Stimulated activated CD4-positive, alpha-beta T cell treated with anti-CD3 and anti-CD28 coated beads, Interleukin-15, amount 100 ng/mL, for 48 hours (primary cell): ENCODE data around the gene SLC30A3.
"Not testable (repeated sequence)": the region's sequence is repeated elsewhere in the genome, so short reads cannot be mapped to it uniquely, and the experiment has no call there.

Experiments
- DNase-seq, 2 donors: peaks; one replicate each; pipeline ENCODE4 v3.0.0-alpha.2; 2020; ENCODE audit warnings: low read depth in 2 of 2

The SLC30A3 gene

GRCh38 chr2:27285481-27285880 is 22.6 kb upstream of the SLC30A3 start:
- no peak for DNase-seq

DNA sequence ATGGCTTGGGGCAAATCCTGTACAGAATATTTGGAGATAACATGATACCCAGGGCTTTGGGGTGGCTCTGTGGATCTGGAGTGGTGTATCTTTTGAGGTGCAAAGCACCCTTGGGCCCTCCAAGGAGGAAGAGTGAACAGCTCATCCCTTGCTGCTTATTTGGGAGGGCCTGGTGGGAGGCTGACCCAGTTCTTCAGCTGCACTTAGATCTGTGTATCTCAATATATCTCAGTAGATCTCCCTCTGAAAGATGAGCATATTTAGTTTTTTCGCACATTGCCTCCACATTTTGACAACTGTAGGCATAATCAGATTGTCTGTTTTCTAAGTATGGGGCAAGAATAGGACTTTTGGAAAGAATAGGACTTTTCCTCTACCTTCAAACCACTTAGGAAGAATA is 22.1 kb upstream of the SLC30A3 start:
- DNase-seq: no peak

GRCh38 chr2:27282892-27283291 is 20.0 kb upstream of the SLC30A3 start:
- DNase-seq: no peak

DNA sequence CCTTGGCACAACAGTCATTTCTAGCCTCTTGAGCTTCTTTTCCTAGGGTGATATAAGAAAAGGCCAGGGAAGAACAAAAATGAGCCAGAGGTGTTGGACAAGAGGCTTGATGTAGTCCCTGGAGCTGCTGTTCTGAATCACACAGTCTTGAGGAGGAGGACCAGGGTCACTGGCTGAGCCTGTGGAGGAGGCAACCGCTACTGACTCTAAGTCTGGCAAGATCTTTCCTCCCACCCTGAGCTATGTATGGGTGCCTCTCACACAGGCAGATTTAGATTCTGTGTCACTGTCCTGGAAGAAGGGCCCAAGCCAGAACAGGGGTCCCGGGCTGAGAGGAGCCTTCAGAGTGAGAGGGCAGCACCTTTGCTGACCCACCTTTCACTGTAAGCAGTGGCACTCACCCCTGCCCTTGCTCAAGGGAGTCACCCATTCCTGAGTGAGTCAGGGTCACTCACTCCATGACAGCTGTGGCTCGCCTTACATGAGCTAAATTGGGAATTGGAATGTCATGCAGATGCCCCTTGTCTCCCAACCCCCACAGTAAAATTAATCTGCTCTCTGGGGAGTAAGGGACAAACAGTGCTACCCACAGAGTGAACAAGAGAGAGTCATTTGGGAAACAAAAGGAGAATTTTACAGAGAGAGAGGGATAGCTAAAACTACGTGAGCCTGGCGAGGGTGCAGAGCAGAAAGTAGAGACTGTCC is 19.2 kb upstream of the SLC30A3 start, which contains the start of gene TRIM54:
TRIM54 (plus strand) TSS at position 575 of the 705 bp plus-strand sequence. CDS start 303 bp downstream, outside the sequence.
- DNase-seq: no peak

DNA sequence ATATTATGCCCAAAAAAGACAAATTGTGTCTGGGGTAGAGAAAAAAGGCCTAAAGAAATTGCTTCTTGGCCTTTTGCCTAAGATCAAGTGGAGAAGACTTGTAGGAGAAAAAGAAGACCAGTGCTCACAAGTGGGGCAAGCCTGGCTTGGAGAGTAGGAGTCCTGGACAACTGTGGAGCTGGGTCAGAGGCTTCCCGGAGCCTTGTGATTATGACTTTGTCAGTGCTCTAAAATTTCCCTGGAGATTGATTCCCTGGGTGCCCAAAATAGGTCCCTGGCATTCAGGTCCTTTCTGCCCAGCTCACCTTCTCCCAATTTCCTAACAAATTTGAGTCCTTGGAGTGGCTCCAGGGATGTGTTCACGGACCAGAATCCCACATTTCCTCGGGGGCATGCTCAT is 18.6 kb upstream of the SLC30A3 start:
- no peak for DNase-seq

DNA sequence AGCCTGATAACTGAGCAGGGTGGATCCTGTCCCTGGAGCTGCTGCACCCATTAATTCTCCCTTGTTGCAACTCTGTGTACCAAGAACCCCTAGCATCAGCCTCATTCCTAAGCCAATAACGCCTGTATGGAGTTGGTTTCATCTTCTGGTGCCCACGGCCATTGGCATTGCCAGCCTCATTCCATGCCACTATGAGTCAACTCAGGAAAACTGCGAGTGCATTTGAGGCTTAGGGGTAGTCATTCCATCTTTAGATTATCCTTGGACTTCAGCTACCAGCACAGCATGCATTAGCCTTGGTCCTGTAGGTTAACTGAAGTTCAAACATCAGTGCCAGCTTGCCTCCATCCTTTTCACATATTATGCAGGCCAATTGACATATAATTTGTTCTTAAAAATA is 18.0 kb upstream of the SLC30A3 start:
- DNase-seq: no peak

- no peak for DNase-seq
Observed at GRCh38 chr2:27278010-27278409, 15.2 kb upstream of the SLC30A3 start.

- DNase-seq: no peak
Observed at GRCh38 chr2:27275211-27276150, 12.6 kb upstream of the SLC30A3 start, which contains the start of gene DNAJC5G. DNAJC5G (plus strand) TSS chr2:27275433; CDS start chr2:27276729, 1,296 bp downstream.

- DNase-seq: not testable (repeated sequence)
Observed at GRCh38 chr2:27272537-27273522, 10.0 kb upstream of the SLC30A3 start.

- no peak for DNase-seq
Observed at GRCh38 chr2:27271631-27272340, 8.9 kb upstream of the SLC30A3 start.

- DNase-seq: no peak
Observed at GRCh38 chr2:27270670-27271069, 7.8 kb upstream of the SLC30A3 start.

DNA sequence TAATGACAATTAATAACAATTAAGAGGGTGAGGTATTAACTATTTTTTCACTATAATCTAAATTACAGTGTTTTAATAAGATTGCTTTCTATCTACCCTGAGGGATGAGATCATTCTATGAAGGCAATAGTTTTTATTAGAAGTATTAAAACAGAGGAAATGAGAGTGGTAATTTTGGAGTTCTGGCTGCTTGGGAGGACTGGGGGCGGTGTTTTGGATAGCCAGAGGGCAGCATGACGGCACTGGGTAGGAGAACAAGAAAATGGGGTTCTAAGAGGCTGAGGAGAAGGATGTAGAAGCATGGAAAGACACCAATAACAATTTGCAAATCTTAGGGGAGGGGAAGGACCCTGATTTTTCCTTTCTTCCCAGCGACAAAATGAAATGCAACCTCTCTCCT is 7.3 kb upstream of the SLC30A3 start:
- no peak for DNase-seq

- DNase-seq: not testable (repeated sequence)
Observed at GRCh38 chr2:27268296-27268695, 5.4 kb upstream of the SLC30A3 start.

DNA sequence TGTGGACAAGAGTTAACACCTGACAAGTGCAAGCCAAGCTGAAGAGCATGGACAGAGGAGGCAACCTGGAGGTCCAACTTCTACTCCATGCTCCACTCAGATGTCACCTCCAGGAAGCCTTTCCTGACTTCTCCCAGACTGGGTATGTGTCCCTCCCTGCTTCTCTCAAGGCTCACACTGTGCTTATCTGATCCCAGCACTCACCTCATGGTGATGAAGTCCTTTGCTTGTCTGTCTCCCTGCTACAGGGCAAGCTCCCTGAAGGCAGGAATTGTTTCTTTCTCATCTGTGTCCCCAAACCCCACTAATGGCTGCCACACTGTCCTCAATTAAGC is 2.7 kb upstream of the SLC30A3 start:
- DNase-seq: no peak

GRCh38 chr2:27264753-27265535 is 2.1 kb upstream of the SLC30A3 start:
- peak in 1 of 2 donors; percentile 48 for DNase-seq

GRCh38 chr2:27264253-27264752 is 1.5 kb upstream of the SLC30A3 start:
- DNase-seq: no peak

DNA sequence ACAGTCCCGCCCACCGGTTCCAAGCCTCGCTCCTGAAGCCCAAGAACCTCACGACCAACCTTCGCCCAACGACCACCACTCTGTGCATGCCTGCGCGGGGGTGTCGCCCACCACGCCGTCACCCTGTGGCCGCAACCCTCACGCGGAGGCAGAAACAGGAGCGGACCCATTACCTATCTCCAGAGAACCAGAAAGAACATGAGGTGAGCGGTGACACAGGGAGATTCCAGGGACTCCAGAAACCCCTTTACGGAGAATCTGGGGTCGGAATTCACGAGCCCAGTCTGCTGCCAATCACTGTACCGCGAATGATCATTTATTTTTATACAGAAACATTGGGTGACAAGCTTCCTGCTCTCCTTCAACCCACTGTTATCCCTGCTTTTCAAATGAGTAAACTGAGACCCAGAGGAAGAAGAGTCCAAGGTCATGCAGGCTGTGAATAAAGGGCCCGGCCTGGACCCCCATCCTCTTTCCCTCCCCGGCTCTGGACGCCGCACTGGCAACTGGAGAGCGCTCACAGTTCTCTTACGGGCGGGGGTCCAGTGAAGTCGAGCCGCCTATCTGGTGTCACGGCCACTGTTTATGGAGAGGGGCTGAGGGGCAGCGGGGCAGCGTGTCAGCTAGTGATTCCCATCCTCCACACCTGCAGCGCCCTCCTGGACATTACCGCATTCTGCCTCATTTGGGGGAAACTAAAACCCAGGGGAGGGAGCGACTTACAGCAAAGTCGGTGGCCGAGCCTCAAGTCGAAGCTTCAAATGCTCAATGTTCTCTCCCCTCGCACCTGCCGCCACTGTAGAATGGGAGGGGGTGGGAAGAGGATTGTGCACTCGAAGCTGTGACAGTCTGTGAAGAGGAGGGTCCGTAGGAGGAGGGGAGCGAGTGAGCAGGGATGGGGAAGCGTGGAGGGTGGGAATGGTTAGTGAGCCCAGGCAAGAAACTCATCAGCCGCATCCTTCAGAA is 723 bp upstream of the SLC30A3 start:
- DNase-seq: no peak

DNA sequence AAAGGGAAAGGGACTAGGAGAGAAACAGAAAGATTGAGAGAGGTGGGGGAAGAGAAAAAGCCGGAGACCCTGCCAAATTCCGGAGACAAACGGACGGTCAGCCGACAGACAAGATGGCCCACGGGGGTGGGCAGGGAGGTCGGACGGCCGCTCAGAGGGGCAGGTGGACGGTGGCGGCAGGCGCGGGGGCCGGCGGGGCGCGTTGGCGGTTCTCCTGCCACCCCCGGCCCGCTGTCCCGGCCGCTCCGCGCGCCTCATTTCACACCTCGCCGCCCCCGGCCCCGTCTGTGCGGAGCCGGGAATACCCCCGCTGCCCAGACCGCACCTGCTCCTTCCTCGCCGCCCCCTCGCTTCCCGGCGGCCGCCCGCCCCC is 935 bp downstream of the SLC30A3 start:
- DNase-seq: no peak
